Ascending aorta (tissue), 2 donors: Measurements from ENCODE around the gene ODF2L. TPM values are rescaled to one million over a fixed set of nuclear protein-coding genes. Genes with fewer than 3 reads are reported as not detected.
"Not testable (repeated sequence)": the region's sequence is repeated elsewhere in the genome, so short reads cannot be mapped to it uniquely, and the experiment has no call there.

Source experiments
- DNase-seq, 2 donors: peaks; one replicate each; pipeline ENCODE4 v3.0.0-alpha.2; 2019; ENCODE audit warnings: low spot score in 2 of 2
- H3K27ac ChIP-seq, 2 donors: fragments of 200-600 bp; sonication (generic); one replicate each; pipeline ENCODE4 v1.5.1; 2016 to 2017; ENCODE audit warnings: mild to moderate bottlenecking in 1 of 2
- H3K27me3 ChIP-seq: fragments of 200-600 bp; sonication (generic); one replicate; pipeline ENCODE4 v1.5.1; 2017
- H3K36me3 ChIP-seq, 2 donors: fragments of 200-600 bp; sonication (generic); one replicate each; pipeline ENCODE4 v1.5.1; 2016
- H3K4me1 ChIP-seq, 2 donors: fragments of 200-600 bp; sonication (generic); one replicate each; pipeline ENCODE4 v1.5.1; 2016 to 2017; ENCODE audit warnings: mild to moderate bottlenecking in 1 of 2
- H3K4me3 ChIP-seq, 2 donors: fragments of 200-600 bp; sonication (generic); one replicate each; pipeline ENCODE4 v1.5.1; 2016 to 2017; ENCODE audit warnings: mild to moderate bottlenecking in 1 of 2
- H3K9me3 ChIP-seq, 2 donors: fragments of 200-600 bp; sonication (generic); one replicate each; pipeline ENCODE4 v1.5.1; 2016
- intact Hi-C: fragments of 100-400 bp; cut with DNase I; formaldehyde crosslinking; loops from one replicate; pipeline ENCODE4 v1.15.1; 2023
- total RNA-seq: library from RNA; depleted of rRNA; stranded (reverse); fragments of >200 nt; gene quantifications from one replicate; pipeline ENCODE4 v1.1.0, GENCODE V29; 2016
- TF ChIP-seq, protein P1 (sequence below), 3 experiments: fragments of 200-600 bp in 2 of 3; fragments of 450-650 bp in 1 of 3; sonication (generic) in 2 of 3; IDR thresholded peaks; one replicate each; pipeline ENCODE4 v1.5.1; 2016 to 2019; ENCODE audit warnings: antibody characterized with exemption in 3 of 3, mild to moderate bottlenecking in 1 of 3, moderate library complexity in 1 of 3

The ODF2L gene
- total RNA-seq, 1 donor from 2014 or later = 6.2 TPM

DNA sequence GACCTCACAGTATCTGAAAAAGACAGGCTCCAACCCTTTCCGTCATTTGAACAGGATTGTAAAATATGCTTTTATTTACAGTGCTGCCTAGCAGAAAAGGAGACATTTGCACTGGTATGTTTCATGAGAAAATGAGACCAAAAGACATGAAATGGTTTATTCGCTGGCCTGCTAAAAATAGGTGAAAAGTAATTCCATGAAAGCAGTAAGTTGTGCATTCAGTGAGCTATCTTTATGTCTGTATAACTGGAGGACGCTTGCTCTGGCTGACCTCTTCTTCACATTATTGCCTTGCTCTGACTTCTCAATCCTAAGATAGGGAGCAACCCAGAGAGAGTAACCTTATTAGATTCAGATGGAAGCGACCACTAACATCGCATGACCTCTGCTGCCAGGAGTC is 38.3 kb downstream of the ODF2L start:
- H3K27ac ChIP-seq = no peak overlapping the region
- no peaks in the 10 kb centered on the region for H3K27me3 ChIP-seq
- H3K9me3 ChIP-seq = no peaks in the 10 kb centered on the region
- no peak for DNase-seq
- peaks cover 5 to 13% of the 10 kb centered on the region in 2 donors for H3K36me3 ChIP-seq
- H3K4me3 ChIP-seq = no peak overlapping the region
- intact Hi-C loops = no loop called here
- TF ChIP-seq, protein P1, sequence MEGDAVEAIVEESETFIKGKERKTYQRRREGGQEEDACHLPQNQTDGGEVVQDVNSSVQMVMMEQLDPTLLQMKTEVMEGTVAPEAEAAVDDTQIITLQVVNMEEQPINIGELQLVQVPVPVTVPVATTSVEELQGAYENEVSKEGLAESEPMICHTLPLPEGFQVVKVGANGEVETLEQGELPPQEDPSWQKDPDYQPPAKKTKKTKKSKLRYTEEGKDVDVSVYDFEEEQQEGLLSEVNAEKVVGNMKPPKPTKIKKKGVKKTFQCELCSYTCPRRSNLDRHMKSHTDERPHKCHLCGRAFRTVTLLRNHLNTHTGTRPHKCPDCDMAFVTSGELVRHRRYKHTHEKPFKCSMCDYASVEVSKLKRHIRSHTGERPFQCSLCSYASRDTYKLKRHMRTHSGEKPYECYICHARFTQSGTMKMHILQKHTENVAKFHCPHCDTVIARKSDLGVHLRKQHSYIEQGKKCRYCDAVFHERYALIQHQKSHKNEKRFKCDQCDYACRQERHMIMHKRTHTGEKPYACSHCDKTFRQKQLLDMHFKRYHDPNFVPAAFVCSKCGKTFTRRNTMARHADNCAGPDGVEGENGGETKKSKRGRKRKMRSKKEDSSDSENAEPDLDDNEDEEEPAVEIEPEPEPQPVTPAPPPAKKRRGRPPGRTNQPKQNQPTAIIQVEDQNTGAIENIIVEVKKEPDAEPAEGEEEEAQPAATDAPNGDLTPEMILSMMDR (IDR thresholded peaks at IDR 0.05) = no peak
- H3K4me1 ChIP-seq = no peaks in the 10 kb centered on the region

DNA sequence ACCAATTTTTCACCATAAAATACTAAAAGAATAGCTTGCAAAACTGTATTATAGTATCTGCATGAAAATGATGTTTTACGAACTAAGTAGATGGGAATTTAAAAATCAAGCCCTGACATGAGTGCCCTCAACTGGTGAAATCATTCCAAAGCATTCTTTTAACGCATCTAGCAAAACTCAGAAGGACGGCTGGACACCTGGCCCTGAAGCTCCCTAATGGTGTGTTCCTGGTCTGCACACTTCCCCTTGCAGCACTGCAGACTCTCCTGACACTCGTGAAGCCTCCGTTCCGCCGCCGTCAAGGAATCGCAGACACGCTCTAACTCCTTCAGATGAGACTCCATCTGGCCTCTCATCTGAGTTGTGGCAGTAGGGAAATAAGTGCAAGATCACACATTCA is 39.9 kb downstream of the ODF2L start:
- H3K36me3 ChIP-seq = peaks cover 5 to 17% of the 10 kb centered on the region in 2 donors
- no peaks in the 10 kb centered on the region for H3K27me3 ChIP-seq
- TF ChIP-seq, protein P1 (IDR thresholded peaks at IDR 0.05) = no peak
- H3K4me1 ChIP-seq = no peaks in the 10 kb centered on the region
- intact Hi-C loops = no loop called here
- DNase-seq = no peak
- no peak overlapping the region for H3K4me3 ChIP-seq
- H3K27ac ChIP-seq = no peak overlapping the region
- H3K9me3 ChIP-seq = no peaks in the 10 kb centered on the region

DNA sequence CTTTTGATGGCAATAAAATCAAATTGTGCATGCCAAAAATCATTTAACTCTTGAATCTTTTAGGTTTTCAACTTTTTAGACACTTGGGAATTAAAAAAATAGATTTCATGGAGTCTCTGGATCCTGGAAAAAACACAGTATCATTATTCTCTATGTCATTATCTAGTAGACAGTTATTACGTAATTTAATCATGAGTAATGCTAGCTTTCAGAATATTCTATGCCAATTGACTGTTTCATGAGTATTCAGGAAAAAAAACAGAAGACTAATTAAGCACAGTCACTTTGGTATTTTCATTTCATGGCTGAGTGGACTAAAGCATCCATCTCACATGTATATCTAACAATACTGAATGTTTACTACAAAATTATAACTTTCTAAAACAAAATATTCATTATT is 44.0 kb downstream of the ODF2L start:
- no peaks in the 10 kb centered on the region for H3K27me3 ChIP-seq
- no peak for DNase-seq
- no peaks in the 10 kb centered on the region for H3K4me1 ChIP-seq
- intact Hi-C loops = no loop called here
- TF ChIP-seq, protein P1 (IDR thresholded peaks at IDR 0.05) = no peak
- no peak overlapping the region for H3K27ac ChIP-seq
- no peaks in the 10 kb centered on the region for H3K9me3 ChIP-seq
- no peak overlapping the region for H3K4me3 ChIP-seq
- peaks cover 5 to 17% of the 10 kb centered on the region in 2 donors for H3K36me3 ChIP-seq

DNA sequence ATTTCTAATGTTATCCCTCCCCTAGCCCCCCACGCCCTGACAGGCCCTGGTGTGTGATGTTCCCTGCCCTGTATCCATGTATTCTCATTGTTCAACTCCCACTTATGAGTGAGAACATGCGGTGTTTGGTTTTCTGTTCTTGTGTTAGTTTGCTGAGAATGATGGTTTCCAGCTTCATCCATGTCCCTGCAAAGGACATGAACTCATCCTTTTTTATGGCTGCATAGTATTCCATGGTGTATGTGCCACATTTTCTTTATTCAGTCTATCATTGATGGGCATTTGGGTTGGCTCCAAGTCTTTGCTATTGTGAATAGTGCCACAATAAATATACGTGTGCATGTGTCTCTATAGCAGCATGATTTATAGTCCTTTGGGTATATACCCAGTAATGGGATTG is 45.9 kb downstream of the ODF2L start:
- DNase-seq, H3K4me3 ChIP-seq, H3K27ac ChIP-seq, H3K9me3 ChIP-seq, H3K27me3 ChIP-seq, H3K4me1 ChIP-seq, intact Hi-C loops: not testable (repeated sequence)
- H3K36me3 ChIP-seq = peaks cover 5 to 17% of the 10 kb centered on the region in 2 donors

DNA sequence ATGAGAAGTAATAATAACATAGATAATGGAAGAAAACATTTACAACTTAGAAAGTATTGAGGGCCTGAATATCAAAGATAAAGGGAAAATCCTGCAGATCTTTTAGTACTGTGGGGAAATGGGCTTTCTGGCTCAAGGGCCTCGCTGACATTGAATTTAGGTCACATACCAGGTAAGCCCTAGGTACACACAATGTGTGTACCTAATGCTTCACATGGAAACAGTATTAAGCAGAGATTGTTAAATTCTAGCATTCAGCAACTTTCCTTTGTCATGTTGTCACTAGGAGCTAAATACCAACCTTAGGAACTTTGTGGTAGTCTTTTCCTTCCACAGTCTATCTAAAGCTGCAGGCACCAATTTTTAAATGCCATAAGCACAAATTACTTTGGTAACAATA is 49.7 kb downstream of the ODF2L start:
- Histone ChIP-seq H3K27me3 (no peaks in the 10 kb centered on the region), H3K27ac (no peak overlapping the region), H3K36me3 (no peaks in the 10 kb centered on the region), H3K4me3 (no peak overlapping the region), H3K4me1 (no peaks in the 10 kb centered on the region), H3K9me3 (peaks cover 0 to 5% of the 10 kb centered on the region in 2 donors)
- intact Hi-C loops = no loop called here
- DNase-seq = no peak
- TF ChIP-seq, protein P1 (IDR thresholded peaks at IDR 0.05) = no peak

DNA sequence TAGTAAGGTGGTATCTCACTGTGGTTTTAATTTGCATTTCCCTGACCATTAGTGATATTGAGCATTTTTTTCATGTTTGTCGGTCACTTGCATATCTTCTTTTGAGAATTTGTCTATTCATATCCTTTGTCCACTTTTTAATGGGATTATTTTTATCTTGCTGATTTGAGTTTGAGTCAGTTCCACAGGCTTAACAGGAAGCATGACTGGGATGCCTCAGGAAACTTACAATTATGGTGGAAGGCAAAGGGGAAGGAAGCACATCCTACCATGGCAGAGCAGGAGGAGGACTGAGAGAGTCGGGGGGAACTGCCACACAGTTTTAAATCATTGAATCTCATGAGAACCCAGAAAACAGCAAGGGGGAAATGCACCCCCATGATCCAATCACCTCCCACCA is 51.1 kb downstream of the ODF2L start:
- TF ChIP-seq, protein P1 (IDR thresholded peaks at IDR 0.05) = no peak
- peaks cover 0 to 5% of the 10 kb centered on the region in 2 donors for H3K9me3 ChIP-seq
- no peaks in the 10 kb centered on the region for H3K4me1 ChIP-seq
- H3K27ac ChIP-seq = no peak overlapping the region
- intact Hi-C loops = no loop called here
- no peaks in the 10 kb centered on the region for H3K36me3 ChIP-seq
- no peak overlapping the region for H3K4me3 ChIP-seq
- no peak for DNase-seq
- no peaks in the 10 kb centered on the region for H3K27me3 ChIP-seq
